H1 (cell line): ENCODE data around the gene GCC1. TPM values are rescaled to one million over a fixed set of nuclear protein-coding genes. Genes with fewer than 3 reads are reported as not detected.
A peak's percentile ranks its signal among the peaks of the same experiment; 100 is the strongest.

Experiments
- CTCF ChIA-PET: fragments of 300-600 bp; sonication (Branson Sonifier 250); formaldehyde crosslinking; loops from one replicate; lab custom pipeline; 2021; ENCODE audit not compliant: partially characterized antibody; lab: Charles Lee
- POLR2A ChIA-PET: fragments of 300-600 bp; sonication (Branson Sonifier 250); formaldehyde crosslinking; loops from one replicate; lab custom pipeline; 2021; ENCODE audit warnings: inconsistent platforms; ENCODE audit not compliant: partially characterized antibody; lab: Charles Lee
- DNase-seq, 2 experiments: peaks; one replicate each; pipeline versions ENCODE4 v3.0.0 to v3.0.0-alpha.2; 2010 to 2022; ENCODE audit warnings: low spot score in 2 of 2, low read depth in 1 of 2, mixed read lengths in 1 of 2
- FAIRE-seq: peaks from 2 replicates; lab custom pipeline; 2011; peaks lifted over from hg19 to GRCh38; lab: Jason Lieb, UNC
- H2AFZ ChIP-seq: 2 replicates; pipeline ENCODE4 v1.8.1; 2012; ENCODE audit warnings: low read length, inconsistent platforms
- H2AK5ac ChIP-seq: 2 replicates; pipeline ENCODE4 v1.6.1; 2013; ENCODE audit warnings: low read depth, low read length
- H2BK120ac ChIP-seq: replicated peaks from 2 replicates; pipeline ENCODE3; 2013; ENCODE audit warnings: low read depth, low read length, inconsistent platforms
- H2BK12ac ChIP-seq: 2 replicates; pipeline ENCODE4 v1.6.1; 2013; ENCODE audit warnings: low read depth, low read length
- H2BK15ac ChIP-seq: 2 replicates; pipeline ENCODE4 v1.6.1; 2013; ENCODE audit warnings: low read length
- H2BK20ac ChIP-seq: 2 replicates; pipeline ENCODE4 v1.6.1; 2013; ENCODE audit warnings: low read length
- H2BK5ac ChIP-seq: 2 replicates; pipeline ENCODE4 v1.6.1; 2013; ENCODE audit warnings: low read depth, low read length
- H3K14ac ChIP-seq: 2 replicates; pipeline ENCODE4 v1.6.1; 2013; ENCODE audit warnings: inconsistent platforms; ENCODE audit not compliant: insufficient read length
- H3K18ac ChIP-seq: 2 replicates; pipeline ENCODE4 v1.6.1; 2013; ENCODE audit warnings: low read length; ENCODE audit errors: extremely low read depth
- H3K23ac ChIP-seq: 2 replicates; pipeline ENCODE4 v1.6.1; 2013; ENCODE audit warnings: inconsistent platforms; ENCODE audit not compliant: insufficient read length
- H3K23me2 ChIP-seq: 2 replicates; pipeline ENCODE4 v1.6.1; 2013; ENCODE audit warnings: low read depth, low read length
- H3K27ac ChIP-seq: 2 replicates; pipeline ENCODE4 v1.6.1; 2011; ENCODE audit warnings: low read depth, low read length, inconsistent platforms
- H3K27me3 ChIP-seq, 4 experiments: replicated peaks in 1 of 4; 1 replicate in 1 of 4; 2 replicates in 3 of 4; pipeline versions ENCODE4 v1.6.1 to v1.8.1; 2011 to 2013; ENCODE audit warnings: low read length in 3 of 4, mild to moderate bottlenecking in 3 of 4, inconsistent platforms in 2 of 4, mixed read lengths in 2 of 4, moderate library complexity in 1 of 4; ENCODE audit not compliant: control insufficient read depth in 3 of 4, insufficient read depth in 3 of 4; ENCODE audit errors: extremely low read depth in 1 of 4
- H3K36me3 ChIP-seq, 4 experiments: 2 replicates each; pipeline versions ENCODE4 v1.6.1 to v1.8.1; 2011 to 2013; ENCODE audit warnings: mild to moderate bottlenecking in 4 of 4, low read length in 3 of 4, moderate library complexity in 2 of 4, control low read depth in 1 of 4, inconsistent platforms in 1 of 4; ENCODE audit not compliant: insufficient read depth in 4 of 4, control insufficient read depth in 2 of 4
- H3K4ac ChIP-seq: replicated peaks from 2 replicates; pipeline ENCODE3; 2013; ENCODE audit warnings: low read length, low read depth, mixed read lengths, inconsistent platforms; ENCODE audit not compliant: insufficient read length
- H3K4me1 ChIP-seq, 4 experiments: replicated peaks in 1 of 4; 1 replicate in 1 of 4; 2 replicates in 3 of 4; pipeline versions ENCODE4 v1.6.1 to v1.8.1; 2011 to 2013; ENCODE audit warnings: low read length in 3 of 4, inconsistent platforms in 2 of 4, mixed read lengths in 1 of 4; ENCODE audit not compliant: insufficient read depth in 4 of 4, control insufficient read depth in 3 of 4
- H3K4me2 ChIP-seq, 2 experiments: 2 replicates each; pipeline versions ENCODE4 v1.6.1 to v1.8.1; 2011 to 2013; ENCODE audit warnings: low read depth in 2 of 2, low read length in 2 of 2, control low read depth in 1 of 2, inconsistent platforms in 1 of 2, mild to moderate bottlenecking in 1 of 2; ENCODE audit not compliant: insufficient read depth in 1 of 2
- H3K4me3 ChIP-seq, 4 experiments: fragments of 200-600, 300-600 bp in 1 of 4; sonication (generic), shearing (Covaris generic), sonication (Bioruptor Twin) in 1 of 4; 2 replicates each; pipeline versions ENCODE4 v1.5.1 to v1.8.1; 2011 to 2016; ENCODE audit warnings: low read length in 4 of 4, low read depth in 3 of 4, control low read depth in 2 of 4, inconsistent platforms in 2 of 4, mild to moderate bottlenecking in 2 of 4, mixed read lengths in 1 of 4, moderate library complexity in 1 of 4; ENCODE audit not compliant: insufficient read depth in 2 of 4; ENCODE audit errors: extremely low read depth in 1 of 4
- H3K56ac ChIP-seq: replicated peaks from 2 replicates; pipeline ENCODE3; 2013; ENCODE audit warnings: low read depth, mild to moderate bottlenecking, mixed read lengths, low read length, inconsistent platforms; ENCODE audit not compliant: insufficient read length
- H3K79me1 ChIP-seq: 2 replicates; pipeline ENCODE4 v1.6.1; 2013; ENCODE audit warnings: low read depth, low read length, control low read depth
- H3K79me2 ChIP-seq, 2 experiments: 2 replicates each; pipeline versions ENCODE4 v1.6.1 to v1.8.1; 2012 to 2013; ENCODE audit warnings: low read length in 2 of 2, mild to moderate bottlenecking in 2 of 2, inconsistent platforms in 1 of 2; ENCODE audit not compliant: insufficient read depth in 2 of 2, control insufficient read depth in 1 of 2
- H3K9ac ChIP-seq, 4 experiments: replicated peaks in 1 of 4; 1 replicate in 1 of 4; 2 replicates in 3 of 4; pipeline versions ENCODE4 v1.6.1 to v1.8.1; 2011 to 2013; ENCODE audit warnings: low read depth in 3 of 4, low read length in 3 of 4, control low read depth in 2 of 4, mild to moderate bottlenecking in 2 of 4, moderate library complexity in 2 of 4, inconsistent platforms in 1 of 4; ENCODE audit errors: extremely low read depth in 1 of 4
- H3K9me3 ChIP-seq, 2 experiments: 2 replicates each; pipeline versions ENCODE4 v1.6.1 to v1.8.1; 2012 to 2013; ENCODE audit warnings: mild to moderate bottlenecking in 2 of 2, moderate library complexity in 2 of 2, control low read depth in 1 of 2, inconsistent platforms in 1 of 2, low read depth in 1 of 2, low read length in 1 of 2, mixed read lengths in 1 of 2; ENCODE audit not compliant: insufficient read depth in 2 of 2
- H4K20me1 ChIP-seq, 2 experiments: replicated peaks in 1 of 2; 2 replicates each; pipeline versions ENCODE3 to v1.8.1; 2011 to 2013; ENCODE audit warnings: inconsistent platforms in 2 of 2, low read length in 2 of 2, mild to moderate bottlenecking in 1 of 2; ENCODE audit not compliant: insufficient read depth in 2 of 2, control insufficient read depth in 1 of 2
- H4K5ac ChIP-seq: 2 replicates; pipeline ENCODE4 v1.6.1; 2013; ENCODE audit warnings: low read length, low read depth, mixed read lengths, inconsistent platforms; ENCODE audit not compliant: insufficient read length
- H4K8ac ChIP-seq: 2 replicates; pipeline ENCODE4 v1.8.0; 2013; ENCODE audit warnings: mild to moderate bottlenecking, moderate library complexity, low read length, inconsistent platforms; ENCODE audit not compliant: insufficient read depth; ENCODE audit errors: extremely low read depth
- H4K91ac ChIP-seq: replicated peaks from 2 replicates; pipeline ENCODE3; 2013; ENCODE audit warnings: low read length, mixed read lengths, inconsistent platforms; ENCODE audit not compliant: insufficient read length
- ATF3 ChIP-seq: IDR thresholded peaks from 2 replicates; pipeline ENCODE4 v1.6.1; 2011; ENCODE audit warnings: low read depth, mild to moderate bottlenecking, low read length; ENCODE audit not compliant: insufficient read depth
- BCL11A ChIP-seq, 2 experiments: IDR thresholded peaks; one replicate each; pipeline ENCODE4 v1.6.1; 2011; ENCODE audit warnings: low read depth in 2 of 2, low read length in 2 of 2, mild to moderate bottlenecking in 2 of 2
- EGR1 ChIP-seq: IDR thresholded peaks from 2 replicates; pipeline ENCODE4 v1.6.1; 2011; ENCODE audit warnings: low read depth, low read length, borderline replicate concordance
- GABPA ChIP-seq: IDR thresholded peaks from 2 replicates; pipeline ENCODE4 v1.6.1; 2011; ENCODE audit warnings: mild to moderate bottlenecking, low read length, moderate library complexity, borderline replicate concordance; ENCODE audit not compliant: insufficient read depth
- JUN ChIP-seq: IDR thresholded peaks from 2 replicates; pipeline ENCODE4 v1.6.1; 2011; ENCODE audit warnings: low read depth, mild to moderate bottlenecking, improper control_type of control experiment, low read length
- KDM1A ChIP-seq: fragments of 200-600, 300-600 bp; sonication (generic); IDR thresholded peaks from 2 replicates; pipeline ENCODE4 v1.7.1; 2016; ENCODE audit warnings: mild to moderate bottlenecking, low read length, borderline replicate concordance
- MAFK ChIP-seq: IDR thresholded peaks from 2 replicates; pipeline ENCODE4 v1.6.1; 2012; ENCODE audit warnings: low read depth, mild to moderate bottlenecking, improper control_type of control experiment, low read length
- POLR2A ChIP-seq, 2 experiments: IDR thresholded peaks; 1 replicate in 1 of 2; 2 replicates in 1 of 2; pipeline ENCODE4 v1.6.1; 2011; ENCODE audit warnings: low read depth in 2 of 2, low read length in 2 of 2, mild to moderate bottlenecking in 2 of 2; ENCODE audit errors: control extremely low read depth in 1 of 2
- RFX5 ChIP-seq: IDR thresholded peaks from 2 replicates; pipeline ENCODE4 v1.6.1; 2011; ENCODE audit warnings: low read depth, low read length, improper control_type of control experiment, borderline replicate concordance
- SIRT6 ChIP-seq: IDR thresholded peaks from one replicate; pipeline ENCODE4 v1.7.1; 2012; ENCODE audit warnings: low read length, inconsistent platforms
- SIX5 ChIP-seq: IDR thresholded peaks from 2 replicates; pipeline ENCODE4 v1.6.1; 2011; ENCODE audit warnings: mild to moderate bottlenecking, low read depth, low read length
- SP4 ChIP-seq: IDR thresholded peaks from 2 replicates; pipeline ENCODE4 v1.6.1; 2012; ENCODE audit warnings: low read length, inconsistent platforms
- WGBS, 2 experiments: shearing (Covaris generic) in 1 of 2; methylation state at CpG; one replicate each; pipeline versions ENCODE4 v1.1.6 to v1.1.7; 2013 to 2015; ENCODE audit warnings: low lambda C conversion rate in 2 of 2, mixed read lengths in 2 of 2, inconsistent platforms in 1 of 2, low coverage in 1 of 2, missing lambda C conversion rate in 1 of 2; ENCODE audit not compliant: insufficient replicate concordance in 2 of 2, insufficient coverage in 1 of 2, insufficient read length in 1 of 2; ENCODE audit errors: extremely low coverage in 1 of 2, missing lambda C conversion rate in 1 of 2; 5-methylcytosine and 5-hydroxymethylcytosine counted together
- polyA plus RNA-seq, 7 experiments: library from polyadenylated mRNA; depleted of rRNA in 3 of 7; stranded (reverse) in 5 of 7; unstranded in 2 of 7; fragments of >200 nt in 5 of 7; fragments of 200-250 nt in 2 of 7; gene quantifications; 1 replicate in 5 of 7; 2 replicates in 1 of 7; 4 replicates in 1 of 7; pipeline versions ENCODE4 v1.2.1 to v1.2.3, GENCODE V29; 2011 to 2013; ENCODE audit warnings: missing spikeins in 2 of 7, mixed read lengths in 2 of 7
- total RNA-seq: library from RNA; stranded (reverse); fragmentation: NEBNext Ultra II Directional; extraction: Animal tissue kit (Norgen Biotek cat#: 25700); gene quantifications from 2 replicates; pipeline ENCODE4 v1.2.1, GENCODE V29; 2021

GCC1 gene
- total and polyA plus RNA-seq, 2 of the 8 experiments (the other 6 are each of a cell fraction or from before 2014, with no cell fraction given), result 3.3 to 15.0 TPM

DNA sequence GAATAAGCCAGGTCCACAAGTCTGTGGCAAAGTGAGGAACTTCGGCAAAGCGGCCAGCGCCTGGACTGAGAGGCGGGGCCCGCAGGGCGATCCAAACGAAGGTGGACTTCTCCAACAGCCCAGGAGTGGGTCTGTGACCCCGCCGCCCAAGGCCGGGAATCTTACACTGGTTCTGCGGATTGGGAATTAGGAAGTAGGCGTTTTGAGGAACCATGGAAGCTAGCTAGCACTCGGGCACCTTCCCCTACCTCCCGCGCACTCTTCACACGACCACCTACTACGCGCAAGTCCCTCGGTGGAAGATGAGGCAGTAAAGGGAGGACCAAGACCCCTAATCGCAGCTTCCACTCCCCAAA, 2.2 kb upstream of the GCC1 start:
- TF ChIP-seq SIRT6 (no peak), RFX5 (no peak), BCL11A (IDR thresholded peaks at IDR 0.05; ENCODE audit: low read depth in 2 of 2, low read length in 2 of 2) (no peak), JUN (no peak), POLR2A (IDR thresholded peaks at IDR 0.05; ENCODE audit: control extremely low read depth in 1 of 2, low read depth in 2 of 2, low read length in 2 of 2) (no peak), ATF3 (no peak), SP4 (no peak), MAFK (no peak), SIX5 (no peak), EGR1 (no peak), GABPA (no peak), KDM1A (no peak)
- Histone ChIP-seq H2AK5ac (no peak overlapping the region), H3K23ac (no peak overlapping the region), H3K27ac (no peak overlapping the region), H3K4me3 (peak overlapping the region; percentile 65 to 89 (median 76)), H3K4ac (no peak overlapping the region), H3K79me1 (peaks cover 8% of the 10 kb centered on the region; the same call in 1 of the 2 replicates), H3K4me1 (peaks cover 6 to 18% (median 8%) of the 10 kb centered on the region in 4 experiments), H2BK15ac (no peak overlapping the region; the same call in 1 of the 2 replicates), H2BK12ac (peak overlapping the region; percentile 68; the same call in 1 of the 2 replicates), H3K56ac (no peak overlapping the region), H3K79me2 (peaks cover 0 to 17% of the 10 kb centered on the region in 2 experiments; a peak in 1 of 4 replicates), H3K27me3 (peaks cover 5 to 23% (median 22%) of the 10 kb centered on the region in 4 experiments), H3K23me2 (peaks cover 10% of the 10 kb centered on the region), H3K9ac (peak overlapping the region in 3 of 4 experiments; percentile 48 to 75 (median 59); a peak in 6 of 7 replicates), H4K91ac (peak overlapping the region; percentile 15), H4K5ac (peak overlapping the region; percentile 43), H2BK20ac (no peak overlapping the region), H3K18ac (0 out of 2 replicates have a peak overlapping the region, but pooled peaks have one; percentile 44), H3K36me3 (peaks cover 5 to 18% (median 15%) of the 10 kb centered on the region in 4 experiments), H2AFZ (peak overlapping the region; percentile 92), H3K9me3 (no peaks in the 10 kb centered on the region), H2BK120ac (no peak overlapping the region), H3K14ac (no peak overlapping the region), H4K20me1 (peaks cover 4 to 14% of the 10 kb centered on the region in 2 experiments), H4K8ac (0 out of 2 replicates have a peak overlapping the region, but pooled peaks have one; percentile 43), H3K4me2 (peak overlapping the region; percentile 90 to 95), H2BK5ac (no peak overlapping the region)
- DNase-seq (no peak), FAIRE-seq (no peak)
- CTCF ChIA-PET, result interaction anchor here (0.6 to 8.1 kb wide), 8 partner anchors 9 to 140 kb away, joined by 3 to 55 read pairs (median 4); no protein-coding TSS in a partner anchor
- POLR2A ChIA-PET, result interaction anchor here (0.9 to 1.9 kb wide), 3 partner anchors 33 to 239 kb away, joined by 3 to 7 read pairs (median 5); no protein-coding TSS in a partner anchor
- WGBS, 2 experiments, result 33% methylated on average over 20 of the region's 20 CpGs; no CpG with 5 or more reads in 1 of the 2 experiments
